Measurements from ENCODE around the gene PDXP.
"Not testable (repeated sequence)": the region's sequence is repeated elsewhere in the genome, so short reads cannot be mapped to it uniquely, and the experiment has no call there.

The PDXP gene

DNA sequence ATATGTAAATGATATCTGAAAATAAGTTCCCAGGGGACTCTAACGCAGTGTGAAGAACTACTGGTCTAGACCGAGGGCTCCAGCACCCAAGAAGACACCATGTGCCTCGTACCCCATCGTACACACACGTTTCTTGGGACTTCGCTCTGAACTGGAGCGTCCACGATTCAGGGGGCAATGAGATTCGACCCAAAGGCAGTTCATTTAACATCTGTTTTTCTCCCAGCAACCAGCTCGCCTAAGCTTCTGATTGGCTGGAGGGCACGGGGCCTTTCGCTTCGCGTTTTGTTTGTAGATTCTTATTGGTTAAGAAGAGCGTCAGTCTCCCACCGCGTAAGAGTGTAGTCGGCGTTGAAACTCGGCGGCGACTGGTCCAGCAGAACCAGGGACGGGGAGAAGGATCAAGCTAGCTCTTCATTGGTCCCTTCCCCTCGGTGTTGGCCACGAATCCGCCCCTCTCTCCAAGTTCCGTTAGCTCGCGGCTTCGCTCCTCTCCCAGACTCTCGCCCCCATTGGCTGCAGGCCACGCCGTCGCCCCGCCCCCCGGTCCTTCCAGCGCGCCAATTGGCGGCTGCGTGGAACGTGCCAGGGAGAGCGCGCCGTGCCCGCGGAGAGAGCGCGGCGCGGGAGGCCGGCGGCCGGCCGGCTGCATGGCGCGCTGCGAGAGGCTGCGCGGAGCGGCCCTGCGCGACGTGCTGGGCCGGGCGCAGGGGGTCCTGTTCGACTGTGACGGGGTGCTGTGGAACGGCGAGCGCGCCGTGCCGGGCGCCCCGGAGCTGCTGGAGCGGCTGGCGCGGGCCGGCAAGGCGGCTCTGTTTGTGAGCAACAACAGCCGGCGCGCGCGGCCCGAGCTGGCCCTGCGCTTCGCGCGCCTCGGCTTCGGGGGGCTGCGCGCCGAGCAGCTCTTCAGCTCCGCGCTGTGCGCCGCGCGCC lies at the start of gene PDXP:
PDXP (plus strand) TSS at position 591 of the 933 bp plus-strand sequence; CDS start at position 651, 60 bp downstream.
- DNase-seq: peak; percentile 85 to 99 (median 97)

GRCh38 chr22:37609240-37610152 lies 49.0 kb upstream of the PDXP start:
- DNase-seq: peak in 2 of 56 donors; percentile 53 to 59

DNA sequence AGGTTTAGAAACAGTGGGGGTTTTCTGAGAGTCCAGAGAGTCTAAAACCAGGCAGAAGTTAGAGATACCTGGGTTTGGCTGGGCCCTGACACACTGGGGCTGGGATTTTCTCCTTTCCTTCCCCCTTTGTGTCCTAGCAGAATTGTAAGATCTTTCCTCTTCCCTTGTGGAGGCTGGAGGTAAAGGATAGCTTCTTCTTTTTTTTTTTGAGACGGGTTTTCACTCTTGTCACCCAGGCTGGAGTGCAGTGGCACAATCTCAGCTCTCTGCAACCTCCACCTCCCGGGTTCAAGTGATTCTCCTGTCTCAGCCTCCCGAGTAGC lies 48.4 kb upstream of the PDXP start:
- DNase-seq: not testable (repeated sequence)

DNA sequence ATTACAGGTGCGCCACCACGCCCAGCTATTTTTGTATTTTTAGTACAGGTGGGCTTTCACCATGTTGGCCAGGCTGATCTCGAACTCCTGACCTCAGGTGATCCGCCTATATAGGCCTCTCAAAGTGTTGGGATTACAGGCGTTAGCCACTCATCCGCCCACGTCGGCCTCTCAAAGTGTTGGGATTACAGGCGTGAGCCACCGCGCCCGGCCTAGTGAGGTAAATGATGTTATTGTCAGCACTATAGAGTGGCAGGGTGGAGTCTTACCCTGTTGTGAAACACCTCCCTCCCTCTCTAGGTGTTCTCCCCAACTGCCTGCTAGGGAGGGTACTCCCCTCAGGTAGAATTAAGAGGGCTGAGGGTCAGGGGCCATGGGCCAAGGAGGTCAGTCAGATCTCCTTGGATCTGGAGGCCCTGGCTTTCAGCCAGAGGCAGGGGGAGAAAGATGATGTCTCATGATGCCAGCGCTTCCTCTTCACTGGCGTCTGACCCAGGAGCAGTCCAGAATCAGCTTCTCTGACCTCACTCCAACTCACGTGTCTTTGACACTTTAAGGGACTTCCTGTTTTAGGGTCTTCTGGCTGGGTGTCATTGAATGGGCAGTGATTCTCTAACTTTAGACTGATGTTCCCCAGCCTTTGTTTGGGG lies 47.9 kb upstream of the PDXP start:
- peak in 6 of 56 donors; percentile 20 to 27 (median 21) for DNase-seq

GRCh38 chr22:37611207-37611606 lies 47.3 kb upstream of the PDXP start:
- no peak for DNase-seq

DNA sequence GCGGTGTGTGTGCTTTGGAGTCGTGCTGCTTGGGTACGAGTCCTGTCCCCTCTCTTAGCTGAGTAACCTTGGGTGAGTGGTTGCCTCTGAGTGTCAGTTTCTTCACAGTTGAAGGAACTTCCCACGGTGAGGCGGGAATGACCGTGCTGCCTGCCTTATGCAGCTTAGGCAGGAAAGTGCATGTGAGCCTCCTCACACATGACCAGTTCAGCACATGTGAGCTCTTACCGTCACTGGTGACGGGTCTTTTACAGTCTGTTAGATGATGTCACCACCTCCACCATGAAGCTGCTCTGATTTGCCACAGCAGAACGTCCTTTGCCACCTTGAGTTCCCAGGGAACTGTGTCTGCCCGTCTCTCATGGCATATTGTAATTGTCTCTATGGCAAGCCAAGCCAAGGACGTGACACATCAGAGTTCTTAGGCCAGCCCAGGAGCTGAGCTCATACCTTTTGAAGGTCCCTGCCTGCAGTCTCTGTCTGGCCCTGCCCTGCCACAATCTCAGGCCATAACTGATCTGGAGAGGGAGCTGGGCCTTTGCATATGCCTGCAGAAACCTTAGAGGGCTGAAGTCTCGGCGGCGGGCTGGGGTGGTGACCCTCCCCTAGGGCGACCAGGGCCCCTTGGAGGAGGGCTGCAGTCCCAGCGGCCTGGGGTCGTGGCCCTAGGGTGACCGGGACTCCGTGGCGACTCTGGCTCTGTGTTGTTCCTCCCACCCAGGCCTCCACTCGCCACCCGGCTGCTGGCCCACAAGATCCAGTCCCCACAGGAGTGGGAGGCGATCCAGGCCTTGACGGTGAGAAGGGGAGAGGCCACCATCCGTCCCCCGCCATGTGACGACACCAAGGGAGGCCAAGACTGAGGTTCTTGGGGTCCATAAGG lies 42.1 kb upstream of the PDXP start:
- DNase-seq: no peak

- DNase-seq: no peak
Measured at GRCh38 chr22:37617431-37617830, 41.1 kb upstream of the PDXP start.

DNA sequence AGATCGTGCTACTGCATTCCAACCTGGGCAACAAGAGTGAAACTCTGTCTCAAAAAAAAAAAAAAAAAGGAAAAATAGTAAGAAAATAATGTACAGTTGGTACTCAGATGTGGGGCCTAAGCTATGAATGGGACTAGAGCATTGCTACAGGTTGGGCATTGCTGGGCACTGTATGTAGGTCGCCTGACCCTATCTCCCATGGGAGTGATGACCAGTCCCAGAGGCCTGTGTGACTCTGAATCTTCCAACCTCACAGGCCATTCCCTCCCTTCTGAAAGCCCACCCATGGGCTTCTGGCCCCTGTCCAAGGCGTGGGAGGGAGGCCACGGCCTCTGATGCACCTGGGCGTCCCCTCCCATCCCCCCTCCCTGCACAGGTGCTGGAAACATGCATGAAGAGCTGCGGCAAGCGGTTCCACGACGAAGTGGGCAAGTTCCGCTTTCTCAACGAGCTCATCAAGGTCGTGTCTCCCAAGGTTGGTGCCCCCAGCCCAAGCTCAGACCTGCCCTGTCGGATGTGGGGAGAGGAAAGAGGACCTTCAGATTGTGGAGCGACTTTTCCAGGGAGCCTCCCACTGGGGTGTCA lies 40.4 kb upstream of the PDXP start:
- no peak for DNase-seq

DNA sequence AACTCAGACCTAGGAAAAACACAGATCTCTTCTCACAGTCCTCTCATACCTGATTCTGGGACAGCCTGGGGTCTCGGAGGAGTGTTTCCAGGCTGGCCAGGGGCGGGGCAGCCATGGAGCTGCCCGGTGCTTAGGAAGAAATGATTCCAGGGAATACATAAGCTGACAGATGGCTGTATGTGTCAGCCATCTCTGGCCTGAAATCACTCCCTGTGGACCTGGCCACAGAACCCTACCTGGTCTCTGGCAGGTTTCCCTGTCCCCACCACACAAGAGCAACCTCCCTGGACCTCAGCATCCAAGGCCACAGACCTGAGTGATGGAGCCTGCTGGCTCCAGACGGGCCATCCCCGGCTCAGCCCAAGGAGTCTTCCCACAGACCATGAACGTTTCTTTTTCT lies 39.8 kb upstream of the PDXP start:
- DNase-seq: no peak

GRCh38 chr22:37619991-37620390 lies 38.5 kb upstream of the PDXP start:
- DNase-seq: no peak

DNA sequence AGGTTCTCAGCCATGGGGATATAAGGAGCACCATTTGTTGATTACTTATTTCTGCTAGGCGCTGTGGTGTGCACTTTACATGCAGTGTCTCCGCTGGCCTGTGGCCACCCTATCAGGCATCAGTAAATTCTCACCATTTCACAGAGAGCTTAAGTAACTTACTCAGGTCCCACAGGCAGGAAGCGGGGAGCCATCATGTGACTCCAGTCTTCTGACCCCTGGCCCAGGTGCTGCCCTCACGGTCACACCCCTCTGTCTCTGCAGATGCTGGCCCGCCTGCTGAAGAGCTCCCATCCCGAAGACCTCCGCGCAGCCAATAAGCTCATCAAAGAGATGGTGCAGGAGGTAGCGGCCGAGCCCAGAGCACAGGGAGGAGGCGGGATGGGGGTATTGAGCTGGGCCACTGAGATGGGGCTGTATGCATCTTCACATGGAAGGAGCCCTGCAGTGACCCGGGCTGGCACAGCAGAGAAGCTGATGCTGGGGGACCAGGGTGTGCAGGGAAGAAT lies 37.1 kb upstream of the PDXP start:
- DNase-seq: no peak

DNA sequence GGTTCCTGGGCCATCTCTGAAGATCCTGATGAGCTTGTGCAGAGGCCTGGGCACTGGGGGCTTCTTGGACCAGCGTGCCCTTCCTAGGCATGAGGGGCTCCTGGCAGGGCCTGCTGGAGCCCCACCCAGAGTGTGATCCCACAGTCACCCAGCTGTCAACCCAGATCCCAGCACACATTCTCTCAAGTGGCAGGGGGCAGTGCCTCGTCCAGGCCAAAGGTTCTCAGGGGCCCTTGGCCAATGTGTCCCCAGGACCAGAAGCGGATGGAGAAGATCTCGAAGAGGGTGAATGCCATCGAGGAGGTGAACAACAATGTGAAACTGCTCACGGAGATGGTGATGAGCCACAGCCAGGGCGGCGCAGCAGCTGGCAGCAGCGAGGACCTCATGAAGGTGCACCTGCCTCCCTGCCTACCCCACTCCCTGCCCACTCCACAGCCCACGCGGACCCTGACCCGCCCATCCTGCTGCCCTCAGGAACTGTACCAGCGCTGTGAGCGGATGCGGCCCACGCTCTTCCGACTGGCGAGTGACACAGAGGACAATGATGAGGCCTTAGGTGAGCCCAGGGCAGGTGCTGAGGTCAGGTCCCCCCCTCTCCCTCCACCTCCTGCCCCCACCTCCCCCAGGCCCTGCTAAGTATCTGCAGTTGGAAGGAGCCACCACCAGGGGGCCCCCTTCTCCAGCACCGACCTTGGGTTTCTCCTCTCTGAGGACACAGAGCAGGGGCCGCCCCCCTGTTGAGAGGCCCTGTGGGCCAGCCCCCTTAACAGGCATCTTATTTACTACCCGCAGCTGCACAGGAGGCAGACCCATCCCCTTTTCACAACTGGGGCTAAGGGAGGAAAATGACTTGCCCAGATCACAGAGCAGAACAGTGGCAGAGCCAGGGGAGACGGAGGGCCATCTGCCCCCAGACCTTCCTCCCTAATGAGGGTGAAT lies 35.2 kb upstream of the PDXP start:
- DNase-seq: peak in 34 of 56 donors; percentile 8 to 66 (median 33)

DNA sequence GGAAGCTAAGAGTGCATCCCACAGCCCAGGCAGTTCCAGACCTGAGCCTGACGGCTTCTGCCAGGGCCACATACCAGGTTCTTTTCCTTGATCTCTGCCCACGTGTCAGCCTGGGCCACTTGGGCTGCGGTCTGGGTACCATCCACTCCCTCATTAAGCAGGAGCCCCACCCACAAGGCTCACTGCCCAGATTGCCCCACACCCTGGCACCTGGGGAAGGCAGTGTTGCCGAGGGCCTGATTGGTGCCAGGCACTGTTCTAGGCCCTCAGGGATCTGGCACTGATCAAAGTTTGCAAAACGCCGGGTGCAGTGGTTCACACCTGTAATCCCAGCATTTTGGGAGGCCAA lies 34.5 kb upstream of the PDXP start:
- no peak for DNase-seq

DNA sequence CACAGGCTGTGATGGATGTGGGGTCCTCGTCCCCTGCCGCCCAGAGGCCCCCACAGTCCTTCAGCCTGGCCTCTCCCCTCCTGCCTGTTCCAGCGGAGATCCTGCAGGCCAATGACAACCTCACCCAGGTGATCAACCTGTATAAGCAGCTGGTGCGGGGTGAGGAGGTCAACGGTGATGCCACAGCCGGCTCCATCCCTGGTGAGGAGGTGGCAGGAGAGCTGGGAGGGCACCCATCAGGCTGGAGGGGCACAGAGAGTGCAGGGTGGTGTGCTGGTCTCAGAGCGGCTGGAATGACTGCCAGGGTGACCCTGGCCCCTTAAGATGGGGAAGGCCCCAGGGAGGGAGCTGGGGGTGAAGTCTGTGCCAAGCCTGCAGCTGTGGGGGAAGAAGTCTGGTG lies 33.6 kb upstream of the PDXP start:
- no peak for DNase-seq

DNA sequence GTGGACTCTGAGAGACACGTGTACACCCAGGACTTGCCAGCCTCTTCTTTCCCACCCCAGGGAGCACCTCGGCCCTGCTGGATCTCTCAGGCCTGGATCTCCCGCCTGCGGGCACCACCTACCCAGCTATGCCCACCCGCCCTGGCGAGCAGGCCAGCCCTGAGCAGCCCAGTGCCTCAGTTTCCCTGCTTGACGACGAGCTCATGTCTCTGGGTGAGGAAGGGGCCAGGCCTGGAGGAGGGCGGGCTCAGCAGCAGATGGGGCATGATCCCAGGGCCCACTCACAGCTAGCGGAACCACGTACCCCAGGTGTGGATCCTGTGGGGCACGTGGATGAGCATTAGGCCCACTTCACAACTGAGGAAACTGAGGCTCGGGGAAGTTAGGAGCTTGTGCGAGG lies 32.8 kb upstream of the PDXP start:
- DNase-seq: no peak

- DNase-seq: peak in 2 of 56 donors; percentile 23 to 37
Measured at GRCh38 chr22:37626144-37626543, 32.4 kb upstream of the PDXP start.

GRCh38 chr22:37626556-37627075 lies 31.9 kb upstream of the PDXP start:
- no peak for DNase-seq

DNA sequence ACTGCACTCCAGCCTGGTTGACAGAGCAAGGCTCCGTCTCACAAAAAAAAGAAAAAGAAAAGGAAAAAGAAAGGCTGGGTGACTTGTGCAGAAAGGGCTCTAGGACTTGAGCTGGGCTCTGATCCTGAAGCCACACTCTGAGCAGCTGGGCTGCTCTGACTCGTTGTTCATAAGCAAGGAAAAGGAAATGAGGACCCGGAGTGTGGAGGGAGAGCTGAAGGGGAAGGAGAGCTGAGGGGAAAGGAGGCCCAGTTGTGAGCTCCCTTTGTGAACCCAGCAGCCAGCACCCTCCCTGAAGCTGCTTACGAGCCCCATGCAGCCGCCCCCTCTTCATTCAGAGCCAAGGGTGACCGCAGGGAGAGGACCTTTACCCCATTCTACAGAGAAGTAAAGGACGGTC lies 31.4 kb upstream of the PDXP start:
- DNase-seq: no peak

DNA sequence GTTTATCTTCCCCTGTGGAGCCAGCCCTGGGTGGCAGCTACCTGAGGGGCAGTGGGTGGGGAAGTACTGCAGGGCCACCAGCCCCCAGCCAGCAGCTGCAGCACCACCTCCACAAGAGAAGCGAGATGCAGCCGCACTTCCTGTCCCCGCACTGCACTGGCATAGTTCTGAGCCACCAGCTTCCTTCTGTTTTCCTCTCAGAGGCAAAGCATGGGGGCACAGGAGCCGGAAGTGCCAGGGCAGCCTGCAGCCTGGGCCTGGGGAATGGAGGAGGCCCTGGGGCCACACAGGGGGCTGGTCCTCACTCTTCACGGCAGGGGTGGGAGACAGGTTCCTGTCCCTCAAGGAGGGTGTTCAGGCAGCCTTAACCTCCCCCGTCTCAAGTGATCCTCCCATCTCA lies 31.0 kb upstream of the PDXP start:
- DNase-seq: peak in 1 of 56 donors; percentile 18

All from nucleus accumbens (tissue), 56 donors.